GM21360 (cell line): ENCODE data around the gene NR5A1.

Experiments used
- ATAC-seq: cut with Tn5 transposase; IDR thresholded peaks from one replicate; pipeline ENCODE4 v1.9.1; 2021; ENCODE audit warnings: mild to moderate bottlenecking, moderate library complexity; ENCODE audit not compliant: unreplicated experiment

NR5A1 gene

DNA sequence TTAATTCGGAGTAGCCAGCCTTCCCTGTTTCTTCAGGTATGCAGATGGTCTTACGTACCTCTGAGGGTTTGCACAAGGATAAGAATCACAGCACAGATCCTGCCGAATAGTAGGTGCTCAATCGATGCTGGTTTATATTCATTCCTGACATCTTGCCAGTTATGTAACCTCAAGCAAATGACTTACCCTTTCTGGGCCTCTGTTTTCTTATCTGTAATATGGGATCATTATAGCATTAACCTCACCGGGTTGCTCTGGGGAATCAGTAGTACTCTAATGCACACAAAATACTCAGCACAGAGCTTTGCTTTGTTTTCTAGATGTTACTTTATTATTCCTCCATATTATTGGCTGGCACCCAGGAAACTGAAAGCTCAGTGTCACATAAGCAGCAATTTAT is 7.7 kb upstream of the NR5A1 start:
- ATAC-seq, result no peak

DNA sequence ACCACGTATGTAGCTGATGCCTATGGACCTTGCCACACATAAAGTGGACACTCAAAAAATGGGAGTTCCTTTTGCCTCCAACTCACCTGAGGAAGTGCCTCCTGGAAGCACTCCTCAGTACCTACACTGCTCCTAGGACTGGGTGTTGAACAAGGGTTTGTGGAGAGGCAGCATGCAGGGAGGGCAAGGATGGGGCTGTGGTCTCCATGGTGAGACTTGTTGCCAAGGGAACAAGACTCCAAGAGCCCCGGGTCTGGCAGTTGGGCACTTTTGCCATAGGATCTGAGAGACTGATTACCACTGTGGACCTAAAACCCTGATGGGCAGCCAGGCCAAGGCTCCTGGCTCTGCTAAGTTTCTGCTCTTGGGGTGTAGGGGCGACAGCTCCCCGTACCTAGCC is 6.9 kb upstream of the NR5A1 start:
- ATAC-seq, result no peak

DNA sequence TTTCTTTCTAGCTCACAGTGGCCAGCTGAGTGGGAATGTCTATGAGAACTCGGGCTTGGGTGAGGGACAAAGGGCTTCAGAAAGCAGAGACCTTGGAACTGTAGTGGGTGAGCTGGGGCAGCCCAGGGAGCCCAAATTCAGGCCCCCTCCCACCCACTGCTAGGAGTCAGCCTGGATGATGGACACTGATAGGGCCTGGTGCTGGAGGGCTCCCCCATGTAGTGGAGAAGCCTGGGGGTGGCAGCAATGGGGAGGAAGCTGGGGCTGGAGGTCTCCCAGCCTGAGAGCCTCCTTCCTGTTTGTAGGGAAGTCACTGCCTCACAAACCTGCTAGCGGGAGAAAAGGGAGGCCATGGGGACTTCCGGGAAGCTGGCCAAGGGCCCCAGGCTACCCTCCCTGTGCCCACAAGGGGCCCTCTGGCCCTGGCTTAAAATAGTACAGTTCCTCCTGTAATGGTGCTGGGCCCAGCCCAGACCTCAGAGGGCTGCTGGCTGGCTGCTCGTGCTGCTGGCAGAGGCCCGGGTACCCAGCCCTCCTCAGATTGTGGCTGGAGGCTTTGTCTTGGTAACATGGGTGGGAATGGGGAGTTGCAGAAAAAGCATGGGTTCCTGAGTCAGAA is 6.3 kb upstream of the NR5A1 start:
- no peak for ATAC-seq

DNA sequence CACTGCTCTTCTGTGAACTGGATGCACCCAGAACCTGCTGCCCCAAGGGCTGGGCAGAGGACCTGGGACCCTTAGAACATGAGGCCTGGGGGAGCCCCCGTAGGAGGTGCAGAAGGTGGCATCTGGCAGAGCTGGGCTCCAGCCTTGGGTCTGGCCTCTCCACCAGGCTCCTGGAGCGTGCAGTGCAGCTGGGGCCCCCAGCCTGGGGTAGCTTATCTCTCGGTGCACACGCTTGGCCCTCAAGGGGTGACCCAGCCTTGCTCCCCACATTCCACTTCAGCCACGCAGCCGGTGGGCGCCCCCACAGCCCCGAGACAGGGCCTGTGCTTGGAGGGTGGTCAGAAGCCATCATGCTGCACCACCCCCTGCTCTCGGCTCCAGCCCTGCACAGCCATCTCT is 5.6 kb upstream of the NR5A1 start:
- no peak for ATAC-seq

DNA sequence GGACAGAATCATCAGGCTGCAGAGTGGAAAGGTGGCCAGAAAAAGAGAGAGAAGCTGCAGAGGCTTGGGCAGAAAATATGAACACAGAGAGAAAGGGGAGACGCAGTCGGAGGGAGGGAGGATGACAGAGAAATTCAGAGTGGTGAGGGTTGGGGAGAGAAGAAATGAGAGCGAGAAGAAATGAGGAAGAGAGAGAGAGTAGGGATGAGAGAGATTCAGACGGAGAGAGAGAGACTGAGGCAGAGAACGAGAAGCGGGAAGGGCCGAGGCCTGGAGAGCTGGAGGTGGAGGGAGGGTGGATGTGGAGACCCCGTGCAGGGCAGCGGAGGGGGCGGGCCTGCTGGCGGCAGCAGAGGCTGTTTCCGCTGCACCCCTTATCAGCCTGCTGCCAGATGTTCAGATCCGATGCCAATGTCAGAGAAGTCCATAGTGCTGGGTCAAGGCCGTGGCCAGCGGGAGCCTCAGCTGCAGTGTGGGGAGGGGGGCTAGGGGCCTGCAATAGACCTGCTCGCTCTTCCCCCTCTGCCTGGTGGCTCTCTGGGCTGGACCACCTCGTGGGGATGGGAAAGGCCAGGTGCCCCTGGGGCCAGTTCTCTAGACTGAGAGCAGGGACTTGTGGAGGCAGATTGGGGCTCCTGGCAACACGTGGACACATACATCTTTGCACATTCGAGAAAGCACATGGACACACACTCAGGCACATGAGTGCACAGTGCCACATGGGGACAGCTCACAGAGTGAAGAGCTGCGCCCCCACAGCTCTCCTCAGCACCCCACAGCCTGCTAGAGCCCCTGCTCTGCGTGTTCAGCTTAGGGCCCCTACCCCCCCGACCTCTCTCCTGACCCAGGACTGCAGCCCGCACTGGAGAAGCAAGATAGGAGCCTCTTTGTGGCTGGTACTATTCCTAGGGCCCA is 4.9 kb upstream of the NR5A1 start:
- ATAC-seq, result no peak

DNA sequence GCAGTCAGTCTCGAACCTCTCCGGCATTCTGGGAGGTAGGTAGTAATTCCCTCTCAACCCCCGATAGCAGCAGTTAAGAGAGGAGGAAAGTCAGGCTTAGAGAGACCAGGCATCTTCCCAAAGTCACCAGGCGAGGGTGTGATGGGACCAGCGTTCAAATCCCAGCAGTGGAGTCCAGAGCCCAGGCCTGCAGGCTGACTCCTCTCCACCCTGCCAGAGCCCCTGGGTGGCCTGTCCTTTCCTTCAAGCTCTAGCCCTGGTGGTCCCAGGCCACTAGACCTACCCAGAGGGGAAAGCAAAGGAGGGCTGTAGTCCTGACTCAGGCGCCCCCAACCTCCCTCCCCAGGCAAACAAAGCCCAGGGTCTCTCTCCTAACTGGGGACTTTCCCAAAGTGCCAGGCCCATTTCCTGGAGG is 4.2 kb upstream of the NR5A1 start:
- no peak for ATAC-seq

DNA sequence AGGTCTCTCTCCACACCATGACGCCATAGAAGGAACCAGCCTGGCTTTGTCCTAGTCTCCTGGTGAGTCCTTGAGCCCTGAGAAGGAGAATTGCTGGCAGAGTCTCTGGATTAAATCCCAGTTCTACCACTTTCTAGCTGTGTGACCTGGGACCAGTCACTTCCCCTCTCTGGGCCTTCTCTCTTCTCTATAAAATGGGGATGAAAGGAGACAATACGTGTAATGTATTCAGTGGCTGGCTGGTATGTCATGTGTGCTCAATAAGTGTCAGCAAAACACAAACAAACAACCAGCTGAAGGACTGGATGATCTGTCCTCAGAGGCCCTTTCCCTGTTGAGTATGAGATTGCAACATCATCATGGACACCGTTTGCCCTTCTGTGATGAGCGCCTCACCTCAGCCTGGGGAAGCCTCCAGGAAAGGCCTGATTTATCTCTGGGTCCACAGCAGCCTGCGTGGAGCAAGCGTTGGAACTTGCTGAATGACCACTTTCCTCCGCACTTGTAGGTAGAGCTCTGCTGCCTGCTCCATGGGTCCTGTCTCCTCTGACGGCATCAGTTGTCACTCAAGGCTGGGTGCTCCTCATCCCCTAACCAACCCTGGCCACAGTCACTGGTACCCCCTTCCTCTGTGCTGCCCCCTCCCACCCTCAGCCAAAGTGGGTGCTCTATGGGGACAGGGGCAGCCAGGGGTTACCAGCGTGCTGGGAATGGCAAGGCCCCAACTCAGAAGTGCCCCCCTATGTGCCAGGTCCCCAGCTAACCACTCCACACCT is 3.6 kb upstream of the NR5A1 start:
- ATAC-seq, result no peak

GRCh38 chr9:124507880-124508423 is 753 bp upstream of the NR5A1 start:
- no peak for ATAC-seq

DNA sequence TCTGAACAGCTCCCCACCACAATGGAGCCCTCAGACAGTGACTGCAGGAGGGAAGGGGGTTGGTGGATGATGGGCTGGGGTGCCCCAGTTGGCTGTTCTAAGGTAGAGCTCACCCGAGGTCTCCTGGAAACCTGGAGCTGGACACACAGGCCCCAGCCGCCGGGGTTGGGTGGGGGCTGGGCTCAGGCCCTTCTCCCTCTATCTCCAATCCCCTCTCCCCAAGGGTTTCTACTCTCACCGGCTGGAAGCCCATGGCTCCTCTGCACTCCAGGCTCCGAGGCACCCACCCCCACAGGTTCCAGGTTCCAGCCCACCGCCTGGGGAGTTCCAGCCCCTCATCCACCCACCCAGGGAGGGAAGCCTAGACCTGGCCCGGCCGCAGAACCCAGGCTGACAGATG is 766 bp downstream of the NR5A1 start:
- no peak for ATAC-seq

GRCh38 chr9:124505901-124506346 is 1.3 kb downstream of the NR5A1 start:
- no peak for ATAC-seq

- ATAC-seq, result no peak
Observed at GRCh38 chr9:124505006-124505900, 1.9 kb downstream of the NR5A1 start.

DNA sequence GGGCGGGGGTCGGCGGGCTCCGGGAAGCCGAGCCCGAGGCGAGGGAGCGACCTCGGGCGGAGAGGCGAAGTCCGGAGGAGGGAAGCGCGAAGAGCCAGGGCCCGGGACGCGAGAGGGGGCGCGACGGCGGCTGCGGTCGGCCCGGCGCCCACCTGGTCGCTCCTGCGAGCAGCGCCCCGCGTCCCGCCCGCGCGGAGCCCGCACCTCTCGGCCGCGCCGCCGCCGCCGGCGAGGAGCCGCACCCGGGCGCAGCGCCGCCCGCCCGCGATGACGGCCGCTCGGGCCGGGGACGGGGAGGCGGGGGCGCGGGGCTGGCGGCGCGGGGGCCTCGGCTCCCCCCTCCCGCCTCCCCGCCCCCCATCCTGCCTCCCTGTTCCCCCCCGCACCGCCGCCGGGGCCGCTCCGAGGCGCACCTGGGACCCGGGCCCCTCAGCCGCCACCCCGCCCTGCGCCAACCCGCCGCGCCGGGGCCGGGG is 2.6 kb downstream of the NR5A1 start:
- ATAC-seq, result no peak

GRCh38 chr9:124503713-124504529 is 3.3 kb downstream of the NR5A1 start:
- ATAC-seq, result no peak

DNA sequence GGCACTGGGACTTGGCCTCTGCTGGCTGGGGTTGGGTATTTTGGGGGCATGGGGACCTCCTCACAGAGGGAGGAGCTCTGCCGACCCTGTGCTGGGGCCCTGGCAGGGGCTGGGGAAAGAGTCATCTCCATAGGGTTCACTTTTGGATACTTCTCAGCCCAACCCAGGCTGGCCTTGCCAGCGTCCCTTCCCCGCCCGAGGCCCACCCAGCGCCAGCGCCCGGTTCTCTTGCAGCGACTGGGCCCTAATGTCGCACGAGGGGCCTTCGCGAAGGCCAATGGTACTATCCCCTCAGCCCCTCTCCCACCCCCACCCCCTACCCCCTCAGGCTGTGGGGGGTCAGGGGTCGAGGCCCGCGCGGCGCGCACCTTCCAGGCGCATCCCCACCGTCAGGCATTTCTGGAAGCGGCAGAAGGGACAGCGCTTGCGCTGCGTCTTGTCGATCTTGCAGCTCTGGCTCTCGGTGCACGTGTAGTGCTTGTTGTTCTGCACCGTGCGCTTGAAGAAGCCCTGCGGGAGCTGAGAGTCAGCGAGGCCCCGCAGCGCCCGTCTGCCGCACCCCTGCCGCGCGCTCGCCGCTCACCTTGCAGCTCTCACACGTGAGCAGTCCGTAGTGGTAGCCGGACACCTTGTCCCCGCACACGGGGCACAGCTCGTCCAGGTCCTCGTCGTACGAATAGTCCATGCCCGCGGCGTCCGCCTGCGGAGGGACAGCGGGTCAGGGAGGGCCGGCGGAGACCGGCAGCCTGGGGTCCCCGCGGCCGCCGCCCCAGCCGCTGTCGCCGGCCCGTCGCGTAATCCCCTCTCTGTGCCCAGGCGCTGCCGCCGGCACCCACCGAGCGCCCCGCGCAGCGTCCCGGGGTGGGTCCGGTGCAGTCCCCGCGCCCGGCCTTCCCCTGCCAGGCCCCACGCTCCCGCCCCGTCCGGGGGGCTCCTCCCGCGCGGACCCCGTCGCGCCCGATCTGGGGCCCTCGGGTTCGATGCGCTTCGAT is 4.2 kb downstream of the NR5A1 start:
- no peak for ATAC-seq

- ATAC-seq, result no peak
Observed at GRCh38 chr9:124501771-124502320, 5.4 kb downstream of the NR5A1 start.

- no peak for ATAC-seq
Observed at GRCh38 chr9:124500796-124501611, 6.2 kb downstream of the NR5A1 start.
